ENCODE measurements around the gene SPRYD3.

SPRYD3 gene

DNA sequence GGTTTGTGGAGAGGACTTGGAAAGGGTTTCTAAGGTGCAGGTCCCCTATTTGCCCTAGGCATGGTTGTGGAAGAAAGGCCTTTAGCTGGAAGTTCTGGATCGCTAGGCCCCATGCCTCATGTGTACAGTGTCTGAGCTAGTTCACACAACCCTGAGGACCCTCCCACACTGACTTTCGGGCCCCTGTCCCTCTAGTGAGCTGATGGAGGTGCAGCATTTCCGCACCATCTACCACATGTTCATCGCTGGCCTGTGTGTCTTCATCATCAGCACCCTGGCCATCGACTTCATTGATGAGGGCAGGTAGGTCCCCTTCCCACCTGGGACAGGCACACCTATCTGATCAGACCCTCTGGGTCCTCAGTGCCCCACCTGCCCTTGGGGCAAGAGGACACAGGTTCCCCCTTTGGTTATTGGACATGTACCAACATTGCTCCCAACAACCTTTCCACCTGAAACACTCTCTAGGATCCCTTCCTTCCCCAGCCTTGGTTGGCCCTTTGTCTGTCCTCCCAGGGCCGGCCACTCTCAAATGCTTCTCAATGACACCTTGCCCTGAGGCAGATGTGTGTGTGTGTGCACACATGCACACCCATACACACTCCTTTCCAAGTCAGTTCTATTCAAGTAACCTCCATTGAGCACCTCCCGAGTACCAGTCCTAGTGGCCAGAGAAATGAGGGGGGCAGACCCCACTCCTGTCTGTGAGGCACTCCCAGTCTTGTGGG, 26.7 kb upstream of the SPRYD3 start:
- Histone ChIP-seq H4K20me1 (ENCODE audit: control insufficient read depth, insufficient read depth, low read depth, low read length) (no peaks in the 10 kb centered on the region), H3K4me2 (ENCODE audit: low read length) (no peak overlapping the region), H3K4me1 (ENCODE audit: control insufficient read depth, low read length) (peaks cover 25% of the 10 kb centered on the region), H3K9me2 (replicated peaks; ENCODE audit: control insufficient read depth, low read length) (no peaks in the 10 kb centered on the region), H3K4me3 (ENCODE audit: low read length) (no peak overlapping the region), H3K27ac (ENCODE audit: low read depth, low read length) (no peak overlapping the region), H3K27me3 (ENCODE audit: control insufficient read depth, low read length) (no peaks in the 10 kb centered on the region), H3K36me3 (ENCODE audit: control insufficient read depth, low read length) (no peaks in the 10 kb centered on the region), H3K79me2 (ENCODE audit: control insufficient read depth, low read length) (no peaks in the 10 kb centered on the region), H3K9me3 (ENCODE audit: control insufficient read depth, insufficient read depth, low read length) (no peaks in the 10 kb centered on the region), H3F3A (ENCODE audit: control insufficient read depth, insufficient read depth) (no peaks in the 10 kb centered on the region)
- TF ChIP-seq, protein P1, sequence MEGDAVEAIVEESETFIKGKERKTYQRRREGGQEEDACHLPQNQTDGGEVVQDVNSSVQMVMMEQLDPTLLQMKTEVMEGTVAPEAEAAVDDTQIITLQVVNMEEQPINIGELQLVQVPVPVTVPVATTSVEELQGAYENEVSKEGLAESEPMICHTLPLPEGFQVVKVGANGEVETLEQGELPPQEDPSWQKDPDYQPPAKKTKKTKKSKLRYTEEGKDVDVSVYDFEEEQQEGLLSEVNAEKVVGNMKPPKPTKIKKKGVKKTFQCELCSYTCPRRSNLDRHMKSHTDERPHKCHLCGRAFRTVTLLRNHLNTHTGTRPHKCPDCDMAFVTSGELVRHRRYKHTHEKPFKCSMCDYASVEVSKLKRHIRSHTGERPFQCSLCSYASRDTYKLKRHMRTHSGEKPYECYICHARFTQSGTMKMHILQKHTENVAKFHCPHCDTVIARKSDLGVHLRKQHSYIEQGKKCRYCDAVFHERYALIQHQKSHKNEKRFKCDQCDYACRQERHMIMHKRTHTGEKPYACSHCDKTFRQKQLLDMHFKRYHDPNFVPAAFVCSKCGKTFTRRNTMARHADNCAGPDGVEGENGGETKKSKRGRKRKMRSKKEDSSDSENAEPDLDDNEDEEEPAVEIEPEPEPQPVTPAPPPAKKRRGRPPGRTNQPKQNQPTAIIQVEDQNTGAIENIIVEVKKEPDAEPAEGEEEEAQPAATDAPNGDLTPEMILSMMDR (IDR thresholded peaks at IDR 0.05; ENCODE audit: low read depth, low read length, poor library complexity, severe bottlenecking) = no peak
- TF ChIP-seq EZH2phosphoT487 (IDR thresholded peaks at IDR 0.05; ENCODE audit: borderline replicate concordance, low read length) = no peak

DNA sequence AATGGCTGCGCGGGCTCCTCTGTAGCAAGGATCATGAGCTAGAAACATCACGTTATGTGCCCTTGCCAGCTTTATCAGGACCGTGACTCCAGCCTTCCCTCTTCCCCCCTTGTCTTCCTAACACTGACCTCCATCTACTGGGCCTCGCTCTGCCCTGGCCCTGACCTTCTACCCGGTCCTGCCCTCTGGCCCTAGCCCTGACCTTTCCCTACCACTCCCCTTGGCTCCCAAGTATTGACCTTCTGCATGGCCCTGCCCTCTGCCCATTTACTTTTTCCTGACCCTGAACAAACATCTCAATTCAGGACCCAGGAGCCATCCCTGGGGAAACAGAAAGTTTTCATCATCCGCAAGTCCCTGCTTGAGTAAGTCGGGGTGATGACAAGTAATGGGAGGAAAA, 26.1 kb upstream of the SPRYD3 start:
- no peaks in the 10 kb centered on the region for H3K9me2 ChIP-seq (replicated peaks; ENCODE audit: control insufficient read depth, low read length)

DNA sequence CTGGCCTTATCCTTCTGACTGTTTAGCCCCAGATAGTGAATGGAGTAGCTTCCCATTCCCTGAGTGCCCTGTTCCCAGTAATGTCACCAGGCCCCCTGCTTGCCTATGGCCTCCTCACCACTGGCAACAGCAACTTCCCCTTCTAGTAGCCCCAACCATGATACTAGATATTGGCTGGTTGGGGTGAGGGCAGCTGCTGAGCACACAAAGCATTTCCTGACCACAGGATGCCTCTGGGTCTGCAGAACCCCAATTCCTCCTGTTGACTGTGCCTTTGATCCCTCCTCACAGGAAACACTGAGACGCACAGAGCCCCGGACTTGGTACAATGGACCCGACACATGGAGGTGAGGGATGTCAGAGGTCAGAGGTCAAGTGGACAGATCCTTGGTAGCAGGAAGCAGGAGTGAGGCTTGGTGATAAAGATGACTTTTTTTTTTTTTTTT, 24.7 kb upstream of the SPRYD3 start:
- Histone ChIP-seq H3K9me3 (ENCODE audit: control insufficient read depth, insufficient read depth, low read length) (no peaks in the 10 kb centered on the region), H3K27me3 (ENCODE audit: control insufficient read depth, low read length) (no peaks in the 10 kb centered on the region), H4K20me1 (ENCODE audit: control insufficient read depth, insufficient read depth, low read depth, low read length) (no peaks in the 10 kb centered on the region), H3K27ac (ENCODE audit: low read depth, low read length) (peak overlapping the region; percentile 25; the same call in 1 of the 2 replicates), H3K36me3 (ENCODE audit: control insufficient read depth, low read length) (no peaks in the 10 kb centered on the region), H3K4me1 (ENCODE audit: control insufficient read depth, low read length) (peaks cover 31% of the 10 kb centered on the region), H3K9me2 (replicated peaks; ENCODE audit: control insufficient read depth, low read length) (no peaks in the 10 kb centered on the region), H3K4me2 (ENCODE audit: low read length) (peak overlapping the region; percentile 58), H3F3A (ENCODE audit: control insufficient read depth, insufficient read depth) (peaks cover 2% of the 10 kb centered on the region; the same call in 1 of the 2 replicates), H3K79me2 (ENCODE audit: control insufficient read depth, low read length) (no peaks in the 10 kb centered on the region), H3K4me3 (ENCODE audit: low read length) (peak overlapping the region; percentile 25; the same call in 1 of the 2 replicates)
- TF ChIP-seq, protein P1 (IDR thresholded peaks at IDR 0.05; ENCODE audit: low read depth, low read length, poor library complexity, severe bottlenecking) = no peak
- no peak for TF ChIP-seq EZH2phosphoT487 (IDR thresholded peaks at IDR 0.05; ENCODE audit: borderline replicate concordance, low read length)

More for the DNA sequence above, 26.1 kb upstream of the SPRYD3 start:
- Histone ChIP-seq H3K4me2 (ENCODE audit: low read length) (no peak overlapping the region), H3K4me1 (ENCODE audit: control insufficient read depth, low read length) (peaks cover 25% of the 10 kb centered on the region), H3K9me3 (ENCODE audit: control insufficient read depth, insufficient read depth, low read length) (no peaks in the 10 kb centered on the region), H3K79me2 (ENCODE audit: control insufficient read depth, low read length) (no peaks in the 10 kb centered on the region), H3F3A (ENCODE audit: control insufficient read depth, insufficient read depth) (no peaks in the 10 kb centered on the region), H3K27me3 (ENCODE audit: control insufficient read depth, low read length) (no peaks in the 10 kb centered on the region), H3K4me3 (ENCODE audit: low read length) (no peak overlapping the region), H3K27ac (ENCODE audit: low read depth, low read length) (no peak overlapping the region), H4K20me1 (ENCODE audit: control insufficient read depth, insufficient read depth, low read depth, low read length) (no peaks in the 10 kb centered on the region), H3K36me3 (ENCODE audit: control insufficient read depth, low read length) (no peaks in the 10 kb centered on the region)
- no peak for TF ChIP-seq EZH2phosphoT487 (IDR thresholded peaks at IDR 0.05; ENCODE audit: borderline replicate concordance, low read length)
- TF ChIP-seq, protein P1 (IDR thresholded peaks at IDR 0.05; ENCODE audit: low read depth, low read length, poor library complexity, severe bottlenecking) = no peak
